Measurements from ENCODE around the gene INIP. TPM values are rescaled to one million over a fixed set of nuclear protein-coding genes. Genes with fewer than 3 reads are reported as not detected.
A peak's percentile ranks its signal among the peaks of the same experiment; 100 is the strongest.

Gene INIP
- total RNA-seq, 8 experiments from 2014 or later: 10.0 to 26.8 (median 23.4) TPM

- H3K4me1 ChIP-seq (replicated peaks in 1 of 2): peaks cover 9 to 11% of the 10 kb centered on the region in 2 donors
- in situ Hi-C loops (cut with MboI; ENCODE audit: low pct_unique_long_range_greater_than_20kb in 2 of 9, low sequenced_read_pairs in 9 of 9, unreplicated experiment in 9 of 9): no loop called here
- 31 to 100% (median 100%) methylated on average over 1 to 2 of the region's 2 CpGs; no CpG with 5 or more reads in 5 of the 10 experiments for WGBS, 10 experiments
- H3K27ac ChIP-seq: no peak overlapping the region
- H3K4me3 ChIP-seq: no peak overlapping the region
- no peak for ATAC-seq (replicated peaks in 6 of 8)
Measured at GRCh38 chr9:112753725-112754124, 35.8 kb upstream of the INIP start.

- ATAC-seq (replicated peaks in 6 of 8): no peak
- H3K4me1 ChIP-seq (replicated peaks in 1 of 2): peaks cover 9 to 11% of the 10 kb centered on the region in 2 donors
- no peak overlapping the region for H3K27ac ChIP-seq
- in situ Hi-C loops (cut with MboI; ENCODE audit: low pct_unique_long_range_greater_than_20kb in 2 of 9, low sequenced_read_pairs in 9 of 9, unreplicated experiment in 9 of 9): no loop called here
- H3K4me3 ChIP-seq: peak overlapping the region in 4 of 5 donors; percentile 67 to 84 (median 84)
- 50 to 100% (median 92%) methylated on average over 1 to 5 of the region's 6 CpGs; no CpG with 5 or more reads in 2 of the 10 experiments for WGBS, 10 experiments
Measured at GRCh38 chr9:112752334-112753125, 34.6 kb upstream of the INIP start.

- 0 to 7% (median 0%) methylated on average over 1 to 16 of the region's 49 CpGs; no CpG with 5 or more reads in 4 of the 10 experiments for WGBS, 10 experiments
- peak overlapping the region; percentile 62 to 78 for H3K27ac ChIP-seq
- H3K4me1 ChIP-seq (replicated peaks in 1 of 2): peaks cover 9 to 11% of the 10 kb centered on the region in 2 donors
- ATAC-seq (replicated peaks in 6 of 8): peak; percentile 6 to 67 (median 63)
- in situ Hi-C loops (cut with MboI; ENCODE audit: low pct_unique_long_range_greater_than_20kb in 2 of 9, low sequenced_read_pairs in 9 of 9, unreplicated experiment in 9 of 9): no loop called here
- H3K4me3 ChIP-seq: peak overlapping the region; percentile 59 to 84 (median 83)
Measured at GRCh38 chr9:112751056-112751795, 33.3 kb upstream of the INIP start.

GRCh38 chr9:112750764-112751055 lies 32.8 kb upstream of the INIP start:
- ATAC-seq (replicated peaks in 6 of 8): peak in 7 of 8 experiments; percentile 18 to 59 (median 50)
- in situ Hi-C loops (cut with MboI; ENCODE audit: low pct_unique_long_range_greater_than_20kb in 2 of 9, low sequenced_read_pairs in 9 of 9, unreplicated experiment in 9 of 9): no loop called here
- WGBS, 10 experiments: no CpG with 5 or more reads among the region's 50 CpGs
- H3K4me1 ChIP-seq (replicated peaks in 1 of 2): peaks cover 9 to 11% of the 10 kb centered on the region in 2 donors
- H3K4me3 ChIP-seq: peak overlapping the region; percentile 59 to 84 (median 83)
- peak overlapping the region; percentile 62 to 78 for H3K27ac ChIP-seq

GRCh38 chr9:112750016-112750763 lies 32.3 kb upstream of the INIP start, which contains the start of gene SNX30:
Gene SNX30, plus strand, starts transcription at chr9:112750760. Its CDS starts 242 bp downstream, at chr9:112751002.
- H3K4me3 ChIP-seq: peak within 1 kb of the TSS; percentile 59 to 84 (median 83)
- peaks cover 9 to 11% of the 10 kb centered on the region in 2 donors for H3K4me1 ChIP-seq (replicated peaks in 1 of 2)
- in situ Hi-C loops (cut with MboI; ENCODE audit: low pct_unique_long_range_greater_than_20kb in 2 of 9, low sequenced_read_pairs in 9 of 9, unreplicated experiment in 9 of 9): no loop called here
- 8 to 38% (median 10%) methylated on average over 2 to 16 of the region's 49 CpGs; no CpG with 5 or more reads in 2 of the 10 experiments for WGBS, 10 experiments
- ATAC-seq (replicated peaks in 6 of 8): peak; percentile 77 to 89 (median 84)
- H3K27ac ChIP-seq: peak within 1 kb of the TSS; percentile 73 to 86

- Histone ChIP-seq H3K4me1 (replicated peaks in 1 of 2) (peaks cover 6 to 7% of the 10 kb centered on the region in 2 donors), H3K27ac (no peak overlapping the region), H3K4me3 (no peak overlapping the region)
- ATAC-seq (replicated peaks in 6 of 8): no peak
- in situ Hi-C loops (cut with MboI; ENCODE audit: low pct_unique_long_range_greater_than_20kb in 2 of 9, low sequenced_read_pairs in 9 of 9, unreplicated experiment in 9 of 9): no loop called here
- 0 to 100% (median 84%) methylated on average over 1 to 5 of the region's 7 CpGs; no CpG with 5 or more reads in 1 of the 10 experiments for WGBS, 10 experiments
Measured at GRCh38 chr9:112747094-112747493, 29.2 kb upstream of the INIP start.

- no peak for ATAC-seq (replicated peaks in 6 of 8)
- no peaks in the 10 kb centered on the region for H3K4me1 ChIP-seq (replicated peaks in 1 of 2)
- no peak overlapping the region for H3K27ac ChIP-seq
- WGBS, 10 experiments: 55 to 100% (median 75%) methylated on average over 1 to 4 of the region's 4 CpGs
- H3K4me3 ChIP-seq: no peak overlapping the region
- in situ Hi-C loops (cut with MboI; ENCODE audit: low pct_unique_long_range_greater_than_20kb in 2 of 9, low sequenced_read_pairs in 9 of 9, unreplicated experiment in 9 of 9): no loop called here
Measured at GRCh38 chr9:112744177-112744576, 26.3 kb upstream of the INIP start.

GRCh38 chr9:112743216-112743836 lies 25.4 kb upstream of the INIP start:
- 0 to 82% (median 53%) methylated on average over 1 to 3 of the region's 3 CpGs; no CpG with 5 or more reads in 1 of the 10 experiments for WGBS, 10 experiments
- Histone ChIP-seq H3K4me3 (no peak overlapping the region), H3K4me1 (replicated peaks in 1 of 2) (no peaks in the 10 kb centered on the region), H3K27ac (no peak overlapping the region)
- in situ Hi-C loops (cut with MboI; ENCODE audit: low pct_unique_long_range_greater_than_20kb in 2 of 9, low sequenced_read_pairs in 9 of 9, unreplicated experiment in 9 of 9): no loop called here
- no peak for ATAC-seq (replicated peaks in 6 of 8)

GRCh38 chr9:112734892-112735291 lies 17.0 kb upstream of the INIP start:
- no peak overlapping the region for H3K4me3 ChIP-seq
- no peak overlapping the region for H3K27ac ChIP-seq
- in situ Hi-C loops (cut with MboI; ENCODE audit: low pct_unique_long_range_greater_than_20kb in 2 of 9, low sequenced_read_pairs in 9 of 9, unreplicated experiment in 9 of 9): no loop called here
- WGBS, 10 experiments: 32 to 100% (median 80%) methylated on average over 1 to 2 of the region's 2 CpGs; no CpG with 5 or more reads in 3 of the 10 experiments
- no peak for ATAC-seq (replicated peaks in 6 of 8)
- no peaks in the 10 kb centered on the region for H3K4me1 ChIP-seq (replicated peaks in 1 of 2)

- WGBS, 10 experiments: 58 to 100% (median 81%) methylated on average over 3 to 7 of the region's 7 CpGs; no CpG with 5 or more reads in 1 of the 10 experiments
- in situ Hi-C loops (cut with MboI; ENCODE audit: low pct_unique_long_range_greater_than_20kb in 2 of 9, low sequenced_read_pairs in 9 of 9, unreplicated experiment in 9 of 9): no loop called here
- Histone ChIP-seq H3K4me3 (no peak overlapping the region), H3K4me1 (replicated peaks in 1 of 2) (no peaks in the 10 kb centered on the region), H3K27ac (no peak overlapping the region)
- no peak for ATAC-seq (replicated peaks in 6 of 8)
Measured at GRCh38 chr9:112731971-112732370, 14.1 kb upstream of the INIP start.

- no peak overlapping the region for H3K27ac ChIP-seq
- H3K4me1 ChIP-seq (replicated peaks in 1 of 2): no peaks in the 10 kb centered on the region
- in situ Hi-C loops (cut with MboI; ENCODE audit: low pct_unique_long_range_greater_than_20kb in 2 of 9, low sequenced_read_pairs in 9 of 9, unreplicated experiment in 9 of 9): no loop called here
- WGBS, 10 experiments: 83 to 100% (median 88%) methylated on average over 1 to 2 of the region's 2 CpGs; no CpG with 5 or more reads in 3 of the 10 experiments
- no peak overlapping the region for H3K4me3 ChIP-seq
- ATAC-seq (replicated peaks in 6 of 8): no peak
Measured at GRCh38 chr9:112728401-112728800, 10.5 kb upstream of the INIP start.

GRCh38 chr9:112726428-112726827 lies 8.5 kb upstream of the INIP start:
- ATAC-seq (replicated peaks in 6 of 8): no peak
- no peak overlapping the region for H3K27ac ChIP-seq
- no peaks in the 10 kb centered on the region for H3K4me1 ChIP-seq (replicated peaks in 1 of 2)
- WGBS, 10 experiments: 69 to 94% (median 82%) methylated on average over 2 to 4 of the region's 4 CpGs; no CpG with 5 or more reads in 1 of the 10 experiments
- in situ Hi-C loops (cut with MboI; ENCODE audit: low pct_unique_long_range_greater_than_20kb in 2 of 9, low sequenced_read_pairs in 9 of 9, unreplicated experiment in 9 of 9): no loop called here
- no peak overlapping the region for H3K4me3 ChIP-seq
